Endothelial cell of umbilical vein (primary cell): Measurements from ENCODE around the gene GULP1. TPM values are rescaled to one million over a fixed set of nuclear protein-coding genes. Genes with fewer than 3 reads are reported as not detected.

Source experiments
- BruUV-seq: library from RNA; stranded (reverse); fragments of 400-500 nt; replicated peaks from 2 replicates; lab custom pipeline; 2021; lab: Mats Ljungman, UMichigan
- CTCF ChIA-PET: fragments of 300-600, 350-600 bp; sonication (Branson Sonifier 250); formaldehyde crosslinking; loops from one replicate; lab custom pipeline; 2021; ENCODE audit warnings: antibody characterized with exemption, inconsistent platforms; lab: Charles Lee
- POLR2A ChIA-PET: fragments of 300-600, 350-600 bp; sonication (Branson Sonifier 250); formaldehyde crosslinking; loops from one replicate; lab custom pipeline; 2021; ENCODE audit warnings: antibody characterized with exemption, inconsistent platforms; lab: Charles Lee
- DNase-seq: peaks from one replicate; pipeline ENCODE4 v3.0.0-alpha.2; 2011; ENCODE audit warnings: low read depth, low spot score
- FAIRE-seq: peaks from 2 replicates; lab custom pipeline; 2011; peaks lifted over from hg19 to GRCh38; lab: Jason Lieb, UNC
- H2AFZ ChIP-seq: 2 replicates; pipeline ENCODE4 v1.6.0; 2012; ENCODE audit warnings: low read depth, low read length, control low read depth, inconsistent platforms
- H3K27ac ChIP-seq: 2 replicates; pipeline ENCODE4 v1.5.1; 2011; ENCODE audit warnings: low read depth, mild to moderate bottlenecking, control low read depth, low read length, moderate library complexity; ENCODE audit not compliant: insufficient read depth
- H3K27me3 ChIP-seq, 2 experiments: 2 replicates each; pipeline versions ENCODE4 v1.6.0 to v1.6.1; 2011; ENCODE audit warnings: low read length in 2 of 2, mixed read lengths in 1 of 2; ENCODE audit not compliant: control insufficient read depth in 2 of 2, insufficient read depth in 2 of 2
- H3K36me3 ChIP-seq, 2 experiments: 2 replicates in 1 of 2; 3 replicates in 1 of 2; pipeline ENCODE4 v1.5.1; 2011; ENCODE audit warnings: low read length in 2 of 2, mild to moderate bottlenecking in 1 of 2, moderate library complexity in 1 of 2; ENCODE audit not compliant: control insufficient read depth in 2 of 2, insufficient read depth in 2 of 2; ENCODE audit errors: extremely low read depth in 1 of 2
- H3K4me1 ChIP-seq: 3 replicates; pipeline ENCODE4 v1.5.1; 2011; ENCODE audit warnings: mild to moderate bottlenecking, low read length; ENCODE audit not compliant: control insufficient read depth, insufficient read depth; ENCODE audit errors: extremely low read depth
- H3K4me2 ChIP-seq: 2 replicates; pipeline ENCODE4 v1.6.1; 2011; ENCODE audit warnings: low read length, control low read depth, mixed read lengths; ENCODE audit not compliant: insufficient read depth
- H3K4me3 ChIP-seq, 3 experiments: fragments of 200-600 bp in 1 of 3; sonication (generic), shearing (Covaris generic) in 1 of 3; replicated peaks in 1 of 3; 2 replicates each; pipeline ENCODE4 v1.5.1; 2011 to 2016; ENCODE audit warnings: control low read depth in 3 of 3, low read length in 3 of 3, mild to moderate bottlenecking in 2 of 3, inconsistent platforms in 1 of 3, low read depth in 1 of 3, moderate library complexity in 1 of 3; ENCODE audit not compliant: insufficient read depth in 1 of 3
- H3K79me2 ChIP-seq: 2 replicates; pipeline ENCODE4 v1.6.0; 2012; ENCODE audit warnings: low read length, inconsistent platforms; ENCODE audit not compliant: control insufficient read depth, insufficient read depth
- H3K9ac ChIP-seq: replicated peaks from 2 replicates; pipeline ENCODE3; 2011; ENCODE audit warnings: low read length, control low read depth; ENCODE audit not compliant: insufficient read depth; ENCODE audit errors: extremely low read depth
- H3K9me1 ChIP-seq: replicated peaks from 3 replicates; pipeline ENCODE4 v1.6.0; 2011; ENCODE audit warnings: mild to moderate bottlenecking, low read length; ENCODE audit not compliant: control insufficient read depth, insufficient read depth; ENCODE audit errors: extremely low read depth
- H3K9me3 ChIP-seq: replicated peaks from 2 replicates; pipeline ENCODE4 v1.5.1; 2012; ENCODE audit warnings: low read length, inconsistent platforms; ENCODE audit not compliant: control insufficient read depth, insufficient read depth
- H4K20me1 ChIP-seq: replicated peaks from 2 replicates; pipeline ENCODE3; 2011; ENCODE audit warnings: mild to moderate bottlenecking, low read length; ENCODE audit not compliant: control insufficient read depth, insufficient read depth; ENCODE audit errors: extremely low read depth
- EZH2 ChIP-seq: IDR thresholded peaks from 2 replicates; pipeline ENCODE4 v1.6.1; 2012; ENCODE audit warnings: borderline replicate concordance, low read depth, mild to moderate bottlenecking, moderate library complexity, low read length, inconsistent platforms; ENCODE audit not compliant: severe bottlenecking
- FOS ChIP-seq: IDR thresholded peaks from 2 replicates; pipeline ENCODE4 v1.6.1; 2011; ENCODE audit warnings: mild to moderate bottlenecking, low read length, moderate library complexity, borderline replicate concordance; ENCODE audit not compliant: insufficient read depth
- GATA2 ChIP-seq: IDR thresholded peaks from 2 replicates; pipeline ENCODE4 v1.7.0; 2011; ENCODE audit warnings: low read depth, mild to moderate bottlenecking, moderate library complexity, mixed read lengths, low read length; ENCODE audit not compliant: insufficient read length, insufficient read depth
- JUN ChIP-seq: IDR thresholded peaks from 2 replicates; pipeline ENCODE4 v1.6.1; 2011; ENCODE audit warnings: borderline replicate concordance, low read depth; ENCODE audit not compliant: insufficient read length, insufficient read depth
- MYC ChIP-seq: IDR thresholded peaks from one replicate; pipeline ENCODE4 v1.6.1; 2011; ENCODE audit warnings: mild to moderate bottlenecking, low read depth, low read length
- POLR2A ChIP-seq: IDR thresholded peaks from 2 replicates; pipeline ENCODE4 v1.6.1; 2012; ENCODE audit warnings: low read depth, mild to moderate bottlenecking, control low read depth, low read length
- POLR2AphosphoS5 ChIP-seq: IDR thresholded peaks from 2 replicates; pipeline ENCODE4 v1.6.1; 2012; ENCODE audit warnings: low read depth, mild to moderate bottlenecking, control low read depth, low read length, moderate library complexity; ENCODE audit not compliant: insufficient read depth
- dilution Hi-C: fragments of 300-500 bp; cut with MboI; formaldehyde crosslinking; loops from one replicate; pipeline ENCODE4 v1.15.0; 2019; ENCODE audit warnings: low sequenced_read_pairs; ENCODE audit not compliant: extremely low pct_ligation_motif_present
- intact Hi-C: fragments of 100-400 bp; cut with micrococcal nuclease; formaldehyde crosslinking; loops from one replicate; pipeline ENCODE4 v1.10.0; 2022
- polyA plus RNA-seq, 4 experiments: library from polyadenylated mRNA; depleted of rRNA in 3 of 4; stranded (reverse) in 3 of 4; unstranded in 1 of 4; fragments of >200 nt; gene quantifications; 2 replicates each; pipeline versions ENCODE4 v1.2.1 to v1.2.3, GENCODE V29; 2011 to 2012; ENCODE audit warnings: missing spikeins in 1 of 4
- total RNA-seq: library from RNA; stranded (reverse); gene quantifications from 2 replicates; pipeline ENCODE4 v1.2.3, GENCODE V29; 2021
- TF ChIP-seq, protein P1 (sequence below), 2 donors: IDR thresholded peaks; 1 replicate in 1 of 2; 2 replicates in 1 of 2; pipeline ENCODE4 v1.5.1; 2011; ENCODE audit warnings: low read length in 2 of 2, mild to moderate bottlenecking in 2 of 2, moderate library complexity in 2 of 2, control low read depth in 1 of 2, inconsistent platforms in 1 of 2, low read depth in 1 of 2; ENCODE audit not compliant: insufficient read depth in 1 of 2; ENCODE audit errors: extremely low read depth in 1 of 2
- TF ChIP-seq, protein P2 (sequence below): IDR thresholded peaks from 2 replicates; pipeline ENCODE4 v1.6.1; 2011; ENCODE audit not compliant: insufficient read depth, insufficient read length

Gene GULP1
- total and polyA plus RNA-seq, 2 donors (not counting 3 experiments of a cell fraction or from before 2014, with no cell fraction given): 24.4 to 53.8 TPM

- Histone ChIP-seq H3K4me2 (no peak overlapping the region), H3K36me3 (no peaks in the 10 kb centered on the region), H2AFZ (no peak overlapping the region), H3K27ac (no peak overlapping the region), H3K4me3 (no peak overlapping the region), H3K9ac (no peak overlapping the region), H3K4me1 (no peaks in the 10 kb centered on the region), H4K20me1 (no peaks in the 10 kb centered on the region), H3K27me3 (no peaks in the 10 kb centered on the region), H3K9me3 (no peaks in the 10 kb centered on the region), H3K9me1 (no peaks in the 10 kb centered on the region), H3K79me2 (no peaks in the 10 kb centered on the region)
- dilution Hi-C loops (no loop called here), intact Hi-C loops (no loop called here)
- ChIA-PET CTCF (no interaction called here), POLR2A (no interaction called here)
- DNase-seq (no peak), FAIRE-seq (no peak)
- BruUV-seq: no TSS peak
- TF ChIP-seq, protein P1, sequence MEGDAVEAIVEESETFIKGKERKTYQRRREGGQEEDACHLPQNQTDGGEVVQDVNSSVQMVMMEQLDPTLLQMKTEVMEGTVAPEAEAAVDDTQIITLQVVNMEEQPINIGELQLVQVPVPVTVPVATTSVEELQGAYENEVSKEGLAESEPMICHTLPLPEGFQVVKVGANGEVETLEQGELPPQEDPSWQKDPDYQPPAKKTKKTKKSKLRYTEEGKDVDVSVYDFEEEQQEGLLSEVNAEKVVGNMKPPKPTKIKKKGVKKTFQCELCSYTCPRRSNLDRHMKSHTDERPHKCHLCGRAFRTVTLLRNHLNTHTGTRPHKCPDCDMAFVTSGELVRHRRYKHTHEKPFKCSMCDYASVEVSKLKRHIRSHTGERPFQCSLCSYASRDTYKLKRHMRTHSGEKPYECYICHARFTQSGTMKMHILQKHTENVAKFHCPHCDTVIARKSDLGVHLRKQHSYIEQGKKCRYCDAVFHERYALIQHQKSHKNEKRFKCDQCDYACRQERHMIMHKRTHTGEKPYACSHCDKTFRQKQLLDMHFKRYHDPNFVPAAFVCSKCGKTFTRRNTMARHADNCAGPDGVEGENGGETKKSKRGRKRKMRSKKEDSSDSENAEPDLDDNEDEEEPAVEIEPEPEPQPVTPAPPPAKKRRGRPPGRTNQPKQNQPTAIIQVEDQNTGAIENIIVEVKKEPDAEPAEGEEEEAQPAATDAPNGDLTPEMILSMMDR (IDR thresholded peaks at IDR 0.05; ENCODE audit: extremely low read depth in 1 of 2, insufficient read depth in 1 of 2, low read depth in 1 of 2, low read length in 2 of 2): no peak
- TF ChIP-seq FOS: no peak
- no peak for TF ChIP-seq GATA2
- no peak for TF ChIP-seq EZH2
Observed at GRCh38 chr2:188269004-188269403, 22.7 kb upstream of the GULP1 start.

DNA sequence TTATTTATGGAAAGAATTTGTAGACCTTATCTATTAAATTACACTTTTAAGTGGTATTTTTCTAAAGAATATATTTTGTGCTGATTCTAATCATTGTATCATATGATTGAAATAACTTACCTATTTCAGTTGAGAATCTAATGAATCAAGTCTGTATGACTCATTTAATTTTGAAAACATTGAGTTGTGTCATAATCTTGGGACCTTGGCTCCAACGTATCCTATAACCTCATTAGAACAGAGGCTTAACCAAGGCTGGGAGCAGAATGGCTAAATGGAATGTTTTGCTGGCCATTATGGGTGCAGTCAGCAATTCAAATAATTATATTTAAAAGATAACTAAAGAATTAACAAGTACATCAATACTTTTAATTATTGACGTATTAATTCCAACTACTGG lies 19.6 kb upstream of the GULP1 start:
- CTCF ChIA-PET: no interaction called here
- no peaks in the 10 kb centered on the region for H3K9me1 ChIP-seq
- TF ChIP-seq, protein P1 (IDR thresholded peaks at IDR 0.05; ENCODE audit: extremely low read depth in 1 of 2, insufficient read depth in 1 of 2, low read depth in 1 of 2, low read length in 2 of 2): no peak
- no peak for TF ChIP-seq POLR2AphosphoS5
- no peak for TF ChIP-seq EZH2
- no peak for TF ChIP-seq POLR2A
- TF ChIP-seq, protein P2, sequence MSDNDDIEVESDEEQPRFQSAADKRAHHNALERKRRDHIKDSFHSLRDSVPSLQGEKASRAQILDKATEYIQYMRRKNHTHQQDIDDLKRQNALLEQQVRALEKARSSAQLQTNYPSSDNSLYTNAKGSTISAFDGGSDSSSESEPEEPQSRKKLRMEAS: no peak
- TF ChIP-seq GATA2: no peak
- TF ChIP-seq FOS: no peak
- TF ChIP-seq JUN: no peak
- no peak for TF ChIP-seq MYC
- dilution Hi-C loops (no loop called here), intact Hi-C loops (loop anchor here (10.0 kb wide), 1 partner anchor 667 kb away; no protein-coding TSS in a partner anchor)
- no peak overlapping the region for H3K4me2 ChIP-seq
- H2AFZ ChIP-seq: no peak overlapping the region
- POLR2A ChIA-PET: no interaction called here
- no peaks in the 10 kb centered on the region for H3K27me3 ChIP-seq
- no peaks in the 10 kb centered on the region for H3K9me3 ChIP-seq
- no peak for FAIRE-seq
- H3K36me3 ChIP-seq: no peaks in the 10 kb centered on the region
- no peak for DNase-seq
- H3K4me3 ChIP-seq: no peak overlapping the region
- no peaks in the 10 kb centered on the region for H4K20me1 ChIP-seq
- no peak overlapping the region for H3K27ac ChIP-seq
- no peaks in the 10 kb centered on the region for H3K4me1 ChIP-seq
- H3K79me2 ChIP-seq: no peaks in the 10 kb centered on the region
- H3K9ac ChIP-seq: no peak overlapping the region
- no TSS peak for BruUV-seq
